Fibroblast of skin of left quadriceps (primary cell): ENCODE results near the gene STRA6.

ENCODE experiments used
- DNase-seq, 2 experiments: peaks; one replicate each; pipeline ENCODE4 v3.0.0-alpha.2; 2013; ENCODE audit warnings: low read depth in 2 of 2

Gene STRA6

GRCh38 chr15:74202452-74203401, at the start of gene STRA6:
Gene STRA6, minus strand, starts transcription at chr15:74202787. Its CDS starts 520 bp downstream, at chr15:74202267.
- DNase-seq: peak; percentile 52 to 55

GRCh38 chr15:74252291-74252690, 49.7 kb upstream of the STRA6 start:
- no peak for DNase-seq

GRCh38 chr15:74251131-74251811, 48.7 kb upstream of the STRA6 start:
- DNase-seq: no peak

- DNase-seq: no peak
Observed at GRCh38 chr15:74250266-74250665, 47.7 kb upstream of the STRA6 start.

GRCh38 chr15:74245342-74245931, 42.9 kb upstream of the STRA6 start:
- DNase-seq: no peak

GRCh38 chr15:74244822-74245341, 42.3 kb upstream of the STRA6 start:
- DNase-seq: no peak

GRCh38 chr15:74243431-74243830, 40.8 kb upstream of the STRA6 start:
- no peak for DNase-seq

GRCh38 chr15:74242441-74243185, 40.0 kb upstream of the STRA6 start:
- no peak for DNase-seq

- DNase-seq: no peak
Observed at GRCh38 chr15:74240897-74241614, 38.5 kb upstream of the STRA6 start.

- DNase-seq: peak; percentile 21 to 37
Observed at GRCh38 chr15:74240002-74240568, 37.5 kb upstream of the STRA6 start.

- DNase-seq: no peak
Observed at GRCh38 chr15:74239051-74239705, 36.6 kb upstream of the STRA6 start.

GRCh38 chr15:74235962-74236361, 33.4 kb upstream of the STRA6 start, which contains the start of gene CCDC33:
Gene CCDC33, plus strand, starts transcription at chr15:74236326. Its CDS starts 394 bp downstream, at chr15:74236720.
- DNase-seq: no peak

GRCh38 chr15:74234598-74234875, 31.9 kb upstream of the STRA6 start:
- DNase-seq: no peak

- DNase-seq: no peak
Observed at GRCh38 chr15:74233851-74234597, 31.4 kb upstream of the STRA6 start.

GRCh38 chr15:74233373-74233772, 30.8 kb upstream of the STRA6 start:
- no peak for DNase-seq

GRCh38 chr15:74231475-74231874, 28.9 kb upstream of the STRA6 start:
- no peak for DNase-seq

GRCh38 chr15:74229686-74230085, 27.1 kb upstream of the STRA6 start:
- no peak for DNase-seq

GRCh38 chr15:74228723-74229081, 26.1 kb upstream of the STRA6 start:
- no peak for DNase-seq

GRCh38 chr15:74227968-74228722, 25.6 kb upstream of the STRA6 start:
- no peak for DNase-seq
